K562 (cell line): ENCODE measurements around the gene ZP1. TPM values are rescaled to one million over a fixed set of nuclear protein-coding genes. Genes with fewer than 3 reads are reported as not detected.
A peak's percentile ranks its signal among the peaks of the same experiment; 100 is the strongest.

ENCODE experiments used
- ATAC-seq: fragments of 200-7000 bp; cut with Tn5 transposase; 3 replicates; pipeline ENCODE4 v1.9.1; 2020; ENCODE audit warnings: moderate library complexity
- BruUV-seq: library from RNA; stranded (reverse); fragments of 400-500 nt; replicated peaks from 2 replicates; lab custom pipeline; 2021; lab: Mats Ljungman, UMichigan
- CTCF ChIA-PET: fragments of 300-600 bp; formaldehyde crosslinking; extraction: SDS; loops from one replicate; lab custom pipeline; 2021; ENCODE audit warnings: low intra/inter-chr PET ratio; lab: Yijun Ruan, JAX
- POLR2A ChIA-PET: fragments of 300-600, 350-650 bp; sonication (Branson Sonifier 250); formaldehyde crosslinking; extraction: SDS; loops from one replicate; lab custom pipeline; 2021; ENCODE audit warnings: antibody characterized with exemption, inconsistent platforms; lab: Yijun Ruan, JAX
- DNase-seq, 4 experiments: peaks; one replicate each; pipeline versions ENCODE4 v3.0.0 to v3.0.0-alpha.2; 2011 to 2018; ENCODE audit warnings: low spot score in 3 of 4, mixed read lengths in 3 of 4; ENCODE audit errors: extremely low read depth in 1 of 4
- FAIRE-seq: peaks from 2 replicates; lab custom pipeline; 2011; peaks lifted over from hg19 to GRCh38; lab: Jason Lieb, UNC
- H2AFZ ChIP-seq: 2 replicates; pipeline ENCODE4 v1.6.0; 2011; ENCODE audit warnings: low read depth, low read length, control low read depth, inconsistent platforms
- H3K27ac ChIP-seq: fragments of 200-600 bp; 3 replicates; pipeline ENCODE4 v1.8.0; 2011; ENCODE audit warnings: low read depth, mild to moderate bottlenecking, control low read depth, inconsistent platforms, low read length, moderate library complexity, mixed read lengths; ENCODE audit errors: extremely low read depth
- H3K27me3 ChIP-seq, 2 experiments: fragments of 300-600 bp in 1 of 2; 2 replicates in 1 of 2; 3 replicates in 1 of 2; pipeline versions ENCODE4 v1.6.0 to v1.8.0; 2011; ENCODE audit warnings: inconsistent platforms in 2 of 2, low read length in 2 of 2, mild to moderate bottlenecking in 1 of 2, mixed read lengths in 1 of 2, moderate library complexity in 1 of 2; ENCODE audit not compliant: control insufficient read depth in 2 of 2, insufficient read depth in 2 of 2
- H3K36me3 ChIP-seq: fragments of 300-600 bp; 3 replicates; pipeline ENCODE4 v1.8.0; 2011; ENCODE audit warnings: mild to moderate bottlenecking, low read length, inconsistent platforms; ENCODE audit not compliant: control insufficient read depth, insufficient read depth
- H3K4me1 ChIP-seq, 2 experiments: fragments of 200-600 bp in 1 of 2; replicated peaks in 1 of 2; 2 replicates in 1 of 2; 3 replicates in 1 of 2; pipeline versions ENCODE4 v1.5.1 to v1.8.0; 2011; ENCODE audit warnings: inconsistent platforms in 2 of 2, low read length in 2 of 2, mild to moderate bottlenecking in 1 of 2, mixed read lengths in 1 of 2, moderate library complexity in 1 of 2; ENCODE audit not compliant: control insufficient read depth in 2 of 2, insufficient read depth in 2 of 2
- H3K4me2 ChIP-seq: 2 replicates; pipeline ENCODE4 v1.6.1; 2011; ENCODE audit warnings: low read length, control low read depth, inconsistent platforms, mixed read lengths; ENCODE audit not compliant: insufficient read depth
- H3K4me3 ChIP-seq: fragments of 200-600 bp; sonication (generic), shearing (Covaris generic); 2 replicates; pipeline ENCODE4 v1.5.1; 2016; ENCODE audit warnings: control low read depth, inconsistent platforms
- H3K79me2 ChIP-seq: fragments of 200-600 bp; 3 replicates; pipeline ENCODE4 v1.8.0; 2011; ENCODE audit warnings: low read length, inconsistent platforms; ENCODE audit not compliant: control insufficient read depth, insufficient read depth
- H3K9ac ChIP-seq, 2 experiments: 2 replicates each; pipeline versions ENCODE4 v1.6.0 to v1.6.1; 2011; ENCODE audit warnings: low read depth in 2 of 2, low read length in 2 of 2, control low read depth in 1 of 2, inconsistent platforms in 1 of 2, mild to moderate bottlenecking in 1 of 2, mixed read lengths in 1 of 2; ENCODE audit not compliant: insufficient read depth in 1 of 2
- H3K9me1 ChIP-seq: one replicate; pipeline ENCODE4 v1.6.0; 2011; ENCODE audit warnings: inconsistent platforms, mild to moderate bottlenecking, low read length, moderate library complexity; ENCODE audit not compliant: control insufficient read depth, insufficient read depth
- H3K9me3 ChIP-seq: replicated peaks from 2 replicates; pipeline ENCODE4 v1.5.1; 2011; ENCODE audit warnings: low read depth, low read length, inconsistent platforms; ENCODE audit not compliant: control insufficient read depth, insufficient read depth
- H4K20me1 ChIP-seq: replicated peaks from 2 replicates; pipeline ENCODE4 v1.6.1; 2011; ENCODE audit warnings: low read length, inconsistent platforms, mixed read lengths; ENCODE audit not compliant: control insufficient read depth, insufficient read depth
- DDX20 ChIP-seq: fragments of 450-650 bp; IDR thresholded peaks from 2 replicates; pipeline ENCODE4 v1.6.1; 2016; ENCODE audit warnings: missing genetic modification characterization, low read depth, mild to moderate bottlenecking, missing compliant biosample characterization, moderate library complexity
- FOS ChIP-seq: IDR thresholded peaks from 3 replicates; pipeline ENCODE4 v1.6.1; 2011; ENCODE audit not compliant: insufficient read length; ENCODE audit errors: extremely low read depth
- JUND ChIP-seq, 2 experiments: IDR thresholded peaks; 2 replicates in 1 of 2; 3 replicates in 1 of 2; pipeline ENCODE4 v1.6.1; 2011; ENCODE audit warnings: borderline replicate concordance in 2 of 2, low read depth in 2 of 2, low read length in 2 of 2, improper control_type of control experiment in 1 of 2, missing biosample characterization in 1 of 2, missing genetic modification characterization in 1 of 2, missing genetic modification reagents in 1 of 2
- NEUROD1 ChIP-seq: fragments of 150-350 bp; IDR thresholded peaks from 2 replicates; pipeline ENCODE4 v1.6.1; 2014; ENCODE audit warnings: borderline replicate concordance, low read length, low read depth; ENCODE audit not compliant: partially characterized antibody
- SMARCA5 ChIP-seq: fragments of 450-650 bp; IDR thresholded peaks from 2 replicates; pipeline ENCODE4 v1.6.1; 2016
- TCF7L2 ChIP-seq: fragments of 150-350 bp; IDR thresholded peaks from 2 replicates; pipeline ENCODE4 v1.6.1; 2016; ENCODE audit warnings: low read depth, mild to moderate bottlenecking, low read length, moderate library complexity
- ZFX ChIP-seq: sonication (generic); formaldehyde crosslinking; IDR thresholded peaks from 2 replicates; pipeline ENCODE4 v1.8.0; 2022; ENCODE audit warnings: mild to moderate bottlenecking, missing genetic modification reagents, moderate library complexity
- ZNF165 ChIP-seq: fragments of 250-450 bp; sonication (Bioruptor Pico); IDR thresholded peaks from 2 replicates; pipeline ENCODE4 v1.4.0; 2020; ENCODE audit warnings: borderline replicate concordance
- ZNF398 ChIP-seq: fragments of 250-450 bp; sonication (Bioruptor Pico); IDR thresholded peaks from 2 replicates; pipeline ENCODE4 v1.8.0; 2021; ENCODE audit warnings: moderate library complexity, mild to moderate bottlenecking, inconsistent platforms
- ZNF551 ChIP-seq: fragments of 250-450 bp; sonication (Bioruptor Pico); IDR thresholded peaks from 2 replicates; pipeline ENCODE4 v1.5.0; 2021; ENCODE audit warnings: mild to moderate bottlenecking, moderate library complexity
- ZNF695 ChIP-seq: fragments of 450-650 bp; formaldehyde crosslinking; IDR thresholded peaks from 2 replicates; pipeline ENCODE4 v1.4.0; 2020; ENCODE audit warnings: mild to moderate bottlenecking, moderate library complexity
- ZNF717 ChIP-seq: fragments of 250-450 bp; sonication (Bioruptor Pico); IDR thresholded peaks from 2 replicates; pipeline ENCODE4 v1.5.0; 2021
- ZNF77 ChIP-seq: fragments of 250-450 bp; sonication (Bioruptor Pico); IDR thresholded peaks from 2 replicates; pipeline ENCODE4 v1.5.0; 2020
- WGBS: fragments of 100-300 bp; shearing (Covaris generic); methylation state at CpG from one replicate; pipeline ENCODE4 v1.1.6; 2016; ENCODE audit warnings: low coverage, mixed read lengths; ENCODE audit not compliant: insufficient coverage; ENCODE audit errors: missing lambda C conversion rate; 5-methylcytosine and 5-hydroxymethylcytosine counted together
- in situ Hi-C: fragments of 300-500 bp; cut with MboI; formaldehyde crosslinking; loops from 4 replicates; pipeline ENCODE4 v1.15.0; 2018; ENCODE audit warnings: inconsistent platforms, mixed read lengths
- intact Hi-C: fragments of 100-400 bp; cut with micrococcal nuclease; formaldehyde crosslinking; loops from 2 replicates; pipeline ENCODE4 v1.14.2; 2022
- polyA plus RNA-seq, 8 experiments: library from polyadenylated mRNA; depleted of rRNA in 4 of 8; stranded (reverse) in 5 of 8; unstranded in 3 of 8; fragments of >200 nt; fragmentation: Nextera tagmentation in 2 of 8; fragmentation: Illumina TruSeq in 1 of 8; extraction: Ambion mirVana in 2 of 8; extraction: Trizol in 1 of 8; gene quantifications; 2 replicates each; pipeline versions ENCODE4 v1.2.1 to v1.2.3, GENCODE V29; 2011 to 2014; ENCODE audit warnings: inconsistent platforms in 1 of 8, missing spikeins in 1 of 8
- total RNA-seq, 7 experiments: library from RNA; depleted of rRNA in 6 of 7; stranded (reverse); fragments of >200 nt in 6 of 7; fragmentation: Illumina TruSeq in 2 of 7; extraction: Trizol in 2 of 7; gene quantifications; 2 replicates each; pipeline versions ENCODE4 v1.2.1 to v1.2.3, GENCODE V29; 2011 to 2021; ENCODE audit warnings: low replicate concordance in 1 of 7

Gene ZP1
- total and polyA plus RNA-seq, 9 of the 15 experiments (the other 6 are each of a cell fraction or from before 2014, with no cell fraction given) = 0.11 to 0.15 TPM; not detected in 7

- Histone ChIP-seq H3K36me3 (peaks cover 43% of the 10 kb centered on the region), H3K4me3 (no peak overlapping the region), H3K9me3 (no peaks in the 10 kb centered on the region), H3K79me2 (peaks cover 14% of the 10 kb centered on the region; the same call in 2 of the 3 replicates), H3K9ac (no peak overlapping the region), H3K4me1 (peaks cover 7 to 22% of the 10 kb centered on the region in 2 experiments; a peak in 4 of 5 replicates), H3K4me2 (no peak overlapping the region), H2AFZ (no peak overlapping the region), H3K27me3 (peaks cover 29 to 35% of the 10 kb centered on the region in 2 experiments), H4K20me1 (peaks cover 5% of the 10 kb centered on the region; the same call in 1 of the 2 replicates), H3K27ac (no peak overlapping the region), H3K9me1 (no peaks in the 10 kb centered on the region)
- BruUV-seq = TSS peak; percentile 21
- POLR2A ChIA-PET = interaction anchor here (0.9 to 1.6 kb wide), 4 partner anchors 9 to 28 kb away, joined by 3 to 7 read pairs (median 6); partner anchors contain the start of gene TMEM109
- TF ChIP-seq NEUROD1 (no peak), JUND (IDR thresholded peaks at IDR 0.05; ENCODE audit: borderline replicate concordance, low read depth, low read length) (no peak), JUND (tag; IDR thresholded peaks at IDR 0.05; ENCODE audit: borderline replicate concordance, low read depth, low read length) (no peak), FOS (no peak), ZNF717 (CRISPR knock-in tag) (no peak), ZNF398 (CRISPR knock-in tag) (no peak), DDX20 (tag) (no peak), ZFX (CRISPR knock-in tag) (no peak), ZNF77 (CRISPR knock-in tag) (no peak), ZNF165 (CRISPR knock-in tag) (no peak), ZNF695 (CRISPR knock-in tag) (no peak), SMARCA5 (no peak), ZNF551 (CRISPR knock-in tag) (no peak), TCF7L2 (no peak)
- no peak for DNase-seq
- CTCF ChIA-PET = no interaction called here
- WGBS = 87% methylated on average over 6 of the region's 6 CpGs
- intact Hi-C loops (no loop called here), in situ Hi-C loops (no loop called here)
- FAIRE-seq = no peak
- no peak for ATAC-seq
These were observed 55.6 kb downstream of the ZP1 start for GRCh38 chr11:60922906-60923305.
